GM12878 (cell line): ENCODE data around the gene PGAP6.

Source experiments
- ATF3 ChIP-seq: IDR thresholded peaks from 2 replicates; pipeline ENCODE4 v1.6.1; 2011; ENCODE audit warnings: low read depth, mild to moderate bottlenecking, low read length, moderate library complexity, borderline replicate concordance; ENCODE audit errors: extremely low read depth
- CHD2 ChIP-seq: IDR thresholded peaks from 2 replicates; pipeline ENCODE4 v1.6.1; 2011; ENCODE audit warnings: low read depth, low read length, improper control_type of control experiment, borderline replicate concordance
- EGR1 ChIP-seq, 2 experiments: IDR thresholded peaks; 1 replicate in 1 of 2; 2 replicates in 1 of 2; pipeline ENCODE4 v1.6.1; 2011 to 2012; ENCODE audit warnings: low read depth in 2 of 2, low read length in 2 of 2, borderline replicate concordance in 1 of 2, mild to moderate bottlenecking in 1 of 2, moderate library complexity in 1 of 2
- FOXK2 ChIP-seq: fragments of 450-650 bp; IDR thresholded peaks from 2 replicates; pipeline ENCODE4 v1.6.1; 2017; ENCODE audit warnings: mild to moderate bottlenecking, moderate library complexity
- FOXM1 ChIP-seq: IDR thresholded peaks from 2 replicates; pipeline ENCODE4 v1.6.1; 2012; ENCODE audit warnings: low read depth, mild to moderate bottlenecking, inconsistent platforms, low read length, moderate library complexity
- HDGF ChIP-seq: fragments of 450-650 bp; IDR thresholded peaks from 2 replicates; pipeline ENCODE4 v1.6.1; 2016; ENCODE audit warnings: antibody characterized with exemption
- KDM1A ChIP-seq: fragments of 200-600 bp; sonication (generic); IDR thresholded peaks from 2 replicates; pipeline ENCODE4 v1.6.1; 2016; ENCODE audit warnings: borderline replicate concordance
- MLLT1 ChIP-seq: fragments of 450-650 bp; IDR thresholded peaks from 2 replicates; pipeline ENCODE4 v1.6.1; 2016; ENCODE audit warnings: mild to moderate bottlenecking
- POLR2AphosphoS5 ChIP-seq: IDR thresholded peaks from 2 replicates; pipeline ENCODE4 v1.6.1; 2011; ENCODE audit warnings: mild to moderate bottlenecking, low read length, inconsistent platforms
- RELA ChIP-seq: fragments of 450-650 bp; IDR thresholded peaks from 2 replicates; pipeline ENCODE4 v1.8.0; 2014; ENCODE audit warnings: borderline replicate concordance; ENCODE audit not compliant: partially characterized antibody
- TCF3 ChIP-seq: IDR thresholded peaks from 2 replicates; pipeline ENCODE4 v1.6.1; 2012; ENCODE audit warnings: low read depth, mild to moderate bottlenecking, low read length, borderline replicate concordance; ENCODE audit not compliant: insufficient read depth
- ZNF274 ChIP-seq: IDR thresholded peaks from one replicate; pipeline ENCODE4 v1.8.0; 2011; ENCODE audit not compliant: insufficient read length, insufficient read depth
- TF ChIP-seq, protein P1 (sequence below), 3 experiments: IDR thresholded peaks in 2 of 3; conservative IDR thresholded peaks in 1 of 3; 2 replicates each; pipeline ENCODE4 v1.5.1; 2011; ENCODE audit warnings: low read depth in 3 of 3, low read length in 3 of 3, mild to moderate bottlenecking in 3 of 3, control low read depth in 2 of 3, moderate library complexity in 2 of 3, inconsistent platforms in 1 of 3, mixed read lengths in 1 of 3; ENCODE audit not compliant: control insufficient read depth in 2 of 3, insufficient read depth in 1 of 3; ENCODE audit errors: extremely low read depth in 1 of 3

DNA sequence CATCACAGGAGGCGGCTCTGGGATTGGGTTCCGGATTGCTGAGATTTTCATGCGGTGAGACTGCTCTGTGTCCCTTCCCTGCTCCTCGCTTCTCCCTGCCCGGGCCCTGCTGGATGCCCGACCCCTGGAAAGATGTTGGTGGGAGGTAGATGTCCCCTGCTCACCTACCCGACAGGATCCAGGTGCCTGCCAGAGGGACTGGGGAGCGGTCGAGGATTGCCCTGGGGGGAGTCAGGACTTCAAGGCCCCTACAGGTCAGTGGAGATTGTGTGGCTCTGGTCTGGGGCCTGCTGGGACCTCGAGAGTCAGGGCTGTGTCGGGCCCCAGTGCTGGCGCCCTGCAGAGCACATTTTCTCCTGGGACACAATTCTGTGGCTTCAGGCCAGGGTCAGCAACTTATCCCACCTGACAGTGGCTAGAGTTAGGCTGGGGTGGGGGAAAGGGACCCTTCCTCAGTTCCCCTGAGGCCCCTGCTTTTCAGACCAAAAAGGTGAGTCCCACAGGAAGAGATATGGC lies 23.3 kb upstream of the PGAP6 start:
- no peak for TF ChIP-seq TCF3
- TF ChIP-seq, protein P1, sequence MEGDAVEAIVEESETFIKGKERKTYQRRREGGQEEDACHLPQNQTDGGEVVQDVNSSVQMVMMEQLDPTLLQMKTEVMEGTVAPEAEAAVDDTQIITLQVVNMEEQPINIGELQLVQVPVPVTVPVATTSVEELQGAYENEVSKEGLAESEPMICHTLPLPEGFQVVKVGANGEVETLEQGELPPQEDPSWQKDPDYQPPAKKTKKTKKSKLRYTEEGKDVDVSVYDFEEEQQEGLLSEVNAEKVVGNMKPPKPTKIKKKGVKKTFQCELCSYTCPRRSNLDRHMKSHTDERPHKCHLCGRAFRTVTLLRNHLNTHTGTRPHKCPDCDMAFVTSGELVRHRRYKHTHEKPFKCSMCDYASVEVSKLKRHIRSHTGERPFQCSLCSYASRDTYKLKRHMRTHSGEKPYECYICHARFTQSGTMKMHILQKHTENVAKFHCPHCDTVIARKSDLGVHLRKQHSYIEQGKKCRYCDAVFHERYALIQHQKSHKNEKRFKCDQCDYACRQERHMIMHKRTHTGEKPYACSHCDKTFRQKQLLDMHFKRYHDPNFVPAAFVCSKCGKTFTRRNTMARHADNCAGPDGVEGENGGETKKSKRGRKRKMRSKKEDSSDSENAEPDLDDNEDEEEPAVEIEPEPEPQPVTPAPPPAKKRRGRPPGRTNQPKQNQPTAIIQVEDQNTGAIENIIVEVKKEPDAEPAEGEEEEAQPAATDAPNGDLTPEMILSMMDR (IDR thresholded peaks at IDR 0.05 in 2 of 3, conservative IDR thresholded peaks at IDR 0.05 in 1 of 3; ENCODE audit: control insufficient read depth in 2 of 3, extremely low read depth in 1 of 3, insufficient read depth in 1 of 3, low read depth in 3 of 3, low read length in 3 of 3), result no peak
- TF ChIP-seq FOXK2, result no peak
- no peak for TF ChIP-seq EGR1 (IDR thresholded peaks at IDR 0.05; ENCODE audit: borderline replicate concordance in 1 of 2, low read depth in 2 of 2, low read length in 2 of 2)
- TF ChIP-seq HDGF, result no peak
- TF ChIP-seq KDM1A, result no peak
- TF ChIP-seq FOXM1, result no peak
- no peak for TF ChIP-seq RELA
- TF ChIP-seq ATF3, result no peak
- no peak for TF ChIP-seq MLLT1
- TF ChIP-seq POLR2AphosphoS5, result no peak
- no peak for TF ChIP-seq CHD2
- TF ChIP-seq ZNF274, result no peak
